A673 (cell line): ENCODE results near the gene PAN2. TPM values are rescaled to one million over a fixed set of nuclear protein-coding genes. Genes with fewer than 3 reads are reported as not detected.

Source experiments
- BruUV-seq: library from RNA; stranded (reverse); fragments of 400-500 nt; replicated peaks from 2 replicates; lab custom pipeline; 2021; lab: Mats Ljungman, UMichigan
- CTCF ChIA-PET: fragments of 300-600 bp; sonication (Branson Sonifier 250); formaldehyde crosslinking; loops from one replicate; lab custom pipeline; 2022; ENCODE audit warnings: antibody characterized with exemption; lab: Charles Lee
- POLR2A ChIA-PET: fragments of 300-600 bp; sonication (Branson Sonifier 250); formaldehyde crosslinking; loops from one replicate; lab custom pipeline; 2022; ENCODE audit warnings: antibody characterized with exemption; ENCODE audit not compliant: low non-redundant PET; lab: Charles Lee
- DNase-seq: peaks from one replicate; pipeline ENCODE4 v3.0.0-alpha.2; 2015; ENCODE audit warnings: low spot score
- H3K27ac ChIP-seq: fragments of 200-600 bp; sonication (generic); 2 replicates; pipeline ENCODE4 v1.5.1; 2016; ENCODE audit warnings: mixed run types, low read depth, mild to moderate bottlenecking, mixed read lengths, antibody characterized with exemption, low read length; ENCODE audit not compliant: poor library complexity, severe bottlenecking
- H3K27me3 ChIP-seq: fragments of 200-600 bp; sonication (generic); replicated peaks from 2 replicates; pipeline ENCODE4 v1.6.1; 2017; ENCODE audit warnings: mixed run types, low read depth, mild to moderate bottlenecking, mixed read lengths, antibody characterized with exemption, low read length; ENCODE audit not compliant: insufficient read depth, poor library complexity
- H3K36me3 ChIP-seq: fragments of 200-600 bp; sonication (generic); 2 replicates; pipeline ENCODE4 v1.6.1; 2016; ENCODE audit warnings: mixed run types, mild to moderate bottlenecking, mixed read lengths, antibody characterized with exemption, low read length; ENCODE audit not compliant: insufficient read depth, poor library complexity, severe bottlenecking
- H3K4me1 ChIP-seq: fragments of 200-600 bp; sonication (generic); 2 replicates; pipeline ENCODE4 v1.6.1; 2017; ENCODE audit warnings: mixed run types, mild to moderate bottlenecking, mixed read lengths, antibody characterized with exemption, low read length; ENCODE audit not compliant: insufficient read depth, poor library complexity, severe bottlenecking
- H3K4me3 ChIP-seq: fragments of 200-600 bp; sonication (generic); 2 replicates; pipeline ENCODE4 v1.5.1; 2016; ENCODE audit warnings: low read depth, mixed run types, mild to moderate bottlenecking, mixed read lengths, low read length; ENCODE audit not compliant: poor library complexity, severe bottlenecking
- H3K9me3 ChIP-seq: fragments of 200-600 bp; sonication (generic); 2 replicates; pipeline ENCODE4 v1.6.1; 2016; ENCODE audit warnings: mixed run types, low read depth, mild to moderate bottlenecking, mixed read lengths, antibody characterized with exemption, low read length; ENCODE audit not compliant: poor library complexity, severe bottlenecking
- EZH2 ChIP-seq: fragments of 200-600 bp; sonication (generic); IDR thresholded peaks from 2 replicates; pipeline ENCODE4 v1.6.1; 2017; ENCODE audit warnings: borderline replicate concordance, low read depth, mild to moderate bottlenecking, mixed read lengths, antibody characterized with exemption, low read length; ENCODE audit not compliant: poor library complexity, severe bottlenecking
- intact Hi-C: fragments of 100-400 bp; cut with micrococcal nuclease; formaldehyde crosslinking; loops from one replicate; pipeline ENCODE4 v1.10.0; 2022; ENCODE audit not compliant: unreplicated experiment
- total RNA-seq: library from RNA; stranded (reverse); gene quantifications from 2 replicates; pipeline ENCODE4 v1.2.3, GENCODE V29; 2021
- TF ChIP-seq, protein P1 (sequence below): fragments of 300-800, 200-600 bp; sonication (generic); conservative IDR thresholded peaks from 2 replicates; pipeline ENCODE4 v1.5.1; 2017; ENCODE audit warnings: low read depth, mild to moderate bottlenecking, antibody characterized with exemption, low read length, moderate library complexity, mixed read lengths

The PAN2 gene
- total RNA-seq, 1 experiment from 2014 or later = 46.3 TPM

DNA sequence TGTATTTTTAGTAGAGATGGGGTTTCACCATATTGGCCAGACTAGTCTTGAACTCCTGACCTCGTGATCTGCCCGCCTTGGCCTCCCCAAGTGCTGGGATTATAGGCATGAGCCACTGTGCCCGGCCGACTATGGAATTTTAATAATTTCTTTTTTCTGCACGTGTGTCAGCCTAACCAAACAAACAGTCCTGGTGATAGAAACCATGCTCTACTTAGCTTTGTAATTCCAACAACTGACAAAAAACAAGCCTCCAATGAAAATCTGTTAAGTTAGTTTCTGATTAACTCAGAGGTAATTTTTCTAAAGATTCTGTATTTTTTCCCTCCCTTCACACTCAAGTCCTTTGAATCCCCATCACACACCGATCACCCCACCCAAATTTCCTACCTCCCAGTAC lies 51.8 kb downstream of the PAN2 start:
- TF ChIP-seq, protein P1, sequence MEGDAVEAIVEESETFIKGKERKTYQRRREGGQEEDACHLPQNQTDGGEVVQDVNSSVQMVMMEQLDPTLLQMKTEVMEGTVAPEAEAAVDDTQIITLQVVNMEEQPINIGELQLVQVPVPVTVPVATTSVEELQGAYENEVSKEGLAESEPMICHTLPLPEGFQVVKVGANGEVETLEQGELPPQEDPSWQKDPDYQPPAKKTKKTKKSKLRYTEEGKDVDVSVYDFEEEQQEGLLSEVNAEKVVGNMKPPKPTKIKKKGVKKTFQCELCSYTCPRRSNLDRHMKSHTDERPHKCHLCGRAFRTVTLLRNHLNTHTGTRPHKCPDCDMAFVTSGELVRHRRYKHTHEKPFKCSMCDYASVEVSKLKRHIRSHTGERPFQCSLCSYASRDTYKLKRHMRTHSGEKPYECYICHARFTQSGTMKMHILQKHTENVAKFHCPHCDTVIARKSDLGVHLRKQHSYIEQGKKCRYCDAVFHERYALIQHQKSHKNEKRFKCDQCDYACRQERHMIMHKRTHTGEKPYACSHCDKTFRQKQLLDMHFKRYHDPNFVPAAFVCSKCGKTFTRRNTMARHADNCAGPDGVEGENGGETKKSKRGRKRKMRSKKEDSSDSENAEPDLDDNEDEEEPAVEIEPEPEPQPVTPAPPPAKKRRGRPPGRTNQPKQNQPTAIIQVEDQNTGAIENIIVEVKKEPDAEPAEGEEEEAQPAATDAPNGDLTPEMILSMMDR = no peak
- no peak for TF ChIP-seq EZH2
- BruUV-seq = no TSS peak
- intact Hi-C loops = no loop called here
- H3K4me3 ChIP-seq = no peak overlapping the region
- CTCF ChIA-PET = no interaction called here
- DNase-seq = no peak
- H3K27ac ChIP-seq = no peak overlapping the region
- H3K36me3 ChIP-seq = peaks cover 75% of the 10 kb centered on the region
- no peaks in the 10 kb centered on the region for H3K27me3 ChIP-seq
- H3K9me3 ChIP-seq = no peaks in the 10 kb centered on the region
- no peaks in the 10 kb centered on the region for H3K4me1 ChIP-seq
- POLR2A ChIA-PET = no interaction called here

DNA sequence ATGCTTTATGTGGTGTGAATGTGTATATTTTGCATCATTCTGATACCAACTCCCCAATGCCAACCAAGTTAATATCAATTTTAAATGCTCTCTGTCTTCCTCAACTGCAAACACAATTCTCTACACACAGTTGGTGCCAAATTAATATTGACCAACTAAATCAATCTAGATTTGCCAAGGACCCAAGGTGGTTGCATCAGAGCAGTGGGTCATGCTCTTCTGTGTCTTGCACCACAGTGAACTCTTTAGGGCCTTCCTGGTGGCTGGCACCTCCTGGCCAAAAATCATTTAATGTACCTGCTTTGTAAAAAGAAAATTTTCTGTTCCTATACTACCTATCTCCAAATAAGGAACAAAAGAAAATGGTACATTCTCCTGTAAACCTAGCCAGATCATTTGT lies 53.0 kb downstream of the PAN2 start:
- peaks cover 81% of the 10 kb centered on the region for H3K36me3 ChIP-seq
- H3K4me3 ChIP-seq = no peak overlapping the region
- CTCF ChIA-PET = no interaction called here
- BruUV-seq = no TSS peak
- TF ChIP-seq, protein P1 = no peak
- no peak for TF ChIP-seq EZH2
- POLR2A ChIA-PET = no interaction called here
- DNase-seq = no peak
- no peaks in the 10 kb centered on the region for H3K4me1 ChIP-seq
- H3K9me3 ChIP-seq = no peaks in the 10 kb centered on the region
- no peaks in the 10 kb centered on the region for H3K27me3 ChIP-seq
- intact Hi-C loops = no loop called here
- no peak overlapping the region for H3K27ac ChIP-seq

DNA sequence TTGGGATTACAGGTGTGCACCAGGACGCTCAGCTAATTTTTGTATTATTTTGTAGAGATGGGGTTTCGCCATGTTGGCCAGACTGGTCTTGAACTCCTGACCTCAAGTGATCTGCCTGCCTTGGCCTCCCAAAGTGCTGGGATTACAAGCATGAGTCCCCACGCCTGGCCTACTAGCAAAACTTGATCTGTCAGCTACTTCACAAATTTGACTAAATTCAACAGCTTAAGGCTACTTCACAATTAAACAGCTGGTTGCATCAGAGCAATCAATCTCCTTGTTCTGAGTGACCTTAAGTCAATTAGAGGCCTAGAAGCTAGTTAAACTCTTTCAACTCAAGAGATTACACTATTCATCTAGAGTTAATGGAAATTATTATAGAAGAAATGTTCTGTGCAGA lies 54.9 kb downstream of the PAN2 start:
- Histone ChIP-seq H3K4me3 (no peak overlapping the region), H3K36me3 (peaks cover 91% of the 10 kb centered on the region), H3K9me3 (no peaks in the 10 kb centered on the region), H3K4me1 (no peaks in the 10 kb centered on the region), H3K27ac (no peak overlapping the region), H3K27me3 (no peaks in the 10 kb centered on the region)
- ChIA-PET CTCF (no interaction called here), POLR2A (no interaction called here)
- intact Hi-C loops = no loop called here
- no peak for DNase-seq
- no peak for TF ChIP-seq EZH2
- TF ChIP-seq, protein P1 = no peak
- BruUV-seq = no TSS peak
